ENCODE measurements around the gene PARP3.
A peak's percentile ranks its signal among the peaks of the same experiment; 100 is the strongest.

The PARP3 gene

GRCh38 chr3:51933471-51934138 lies 8.6 kb upstream of the PARP3 start:
- no peak for DNase-seq (ENCODE audit: low read depth in 4 of 4, low spot score in 1 of 4)

DNA sequence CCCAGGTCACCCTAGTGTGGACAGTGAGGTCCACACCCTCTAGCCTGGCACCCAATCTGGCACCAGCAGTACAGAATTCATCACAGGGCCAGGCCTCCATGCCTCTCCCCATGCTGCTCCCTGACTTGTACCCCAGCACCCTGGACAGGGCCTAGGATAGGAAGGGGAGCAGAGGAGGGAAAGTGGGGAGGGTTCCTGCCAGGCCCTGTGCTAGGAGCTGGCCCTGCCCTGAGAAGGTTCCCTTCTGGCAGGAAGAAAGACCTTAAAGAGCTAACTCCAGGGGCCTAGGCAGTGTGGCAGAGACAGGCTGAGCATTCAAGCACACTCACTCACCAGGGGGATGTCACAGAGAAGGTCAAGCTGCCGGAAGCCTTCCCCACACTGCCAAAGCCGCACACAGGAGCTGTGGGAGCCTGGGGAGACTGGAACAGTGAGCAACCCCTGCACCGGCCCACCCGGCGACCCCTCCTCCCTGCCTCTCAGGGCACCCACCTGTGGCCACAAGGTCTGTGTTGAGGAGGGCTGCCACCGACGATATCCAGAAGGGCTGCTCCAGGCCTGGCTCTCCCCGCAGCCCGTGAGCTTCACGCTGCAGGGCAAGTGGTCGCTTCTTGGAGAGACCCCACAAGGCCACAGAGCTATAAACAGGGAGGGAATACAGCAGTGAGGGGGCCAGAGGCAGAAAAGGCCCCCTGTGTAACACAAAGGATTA lies 7.9 kb upstream of the PARP3 start:
- no peak for DNase-seq (ENCODE audit: low read depth in 4 of 4, low spot score in 1 of 4)

DNA sequence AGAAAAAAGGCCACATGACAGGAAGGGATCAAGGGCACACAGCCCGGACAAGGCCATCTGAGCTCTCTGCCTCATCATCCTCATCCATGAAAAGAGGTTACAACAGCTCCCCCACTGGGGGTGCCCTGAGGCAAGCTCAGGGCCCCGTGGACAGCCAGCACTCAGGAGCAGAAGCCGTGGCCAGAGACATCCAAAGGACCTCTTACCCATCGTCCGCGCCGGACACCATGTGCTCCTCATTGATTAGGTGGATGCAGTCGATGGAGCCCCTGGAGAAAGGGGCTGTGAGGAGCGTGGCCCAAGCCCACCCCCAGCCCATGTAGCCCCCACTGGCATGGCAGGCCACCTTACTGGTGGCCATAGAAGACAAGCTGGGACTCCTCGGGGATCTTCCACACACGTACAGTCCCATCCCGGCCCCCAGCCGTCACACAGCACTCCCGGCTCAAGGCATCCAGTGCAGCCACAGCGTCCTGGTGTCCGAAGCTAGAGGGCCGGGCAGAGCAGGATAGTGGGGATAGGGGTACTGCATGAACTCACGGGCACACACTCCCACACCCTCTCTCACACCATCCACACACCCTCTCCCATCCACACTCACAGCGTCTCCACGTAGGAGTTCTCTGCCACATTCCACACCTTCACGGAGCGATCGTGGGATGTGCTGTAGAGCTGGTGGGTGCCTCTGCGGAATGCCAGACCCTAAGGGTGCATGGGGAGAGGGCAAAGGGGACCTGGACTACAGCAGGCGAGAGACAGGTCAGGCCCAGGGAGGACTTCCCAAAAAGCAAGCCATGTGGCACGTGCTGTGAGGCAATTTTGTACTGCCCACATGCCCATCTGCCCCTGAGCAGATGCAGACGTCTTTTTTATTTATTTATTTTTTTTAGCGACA lies 6.9 kb upstream of the PARP3 start:
- no peak for DNase-seq (ENCODE audit: low read depth in 4 of 4, low spot score in 1 of 4)

DNA sequence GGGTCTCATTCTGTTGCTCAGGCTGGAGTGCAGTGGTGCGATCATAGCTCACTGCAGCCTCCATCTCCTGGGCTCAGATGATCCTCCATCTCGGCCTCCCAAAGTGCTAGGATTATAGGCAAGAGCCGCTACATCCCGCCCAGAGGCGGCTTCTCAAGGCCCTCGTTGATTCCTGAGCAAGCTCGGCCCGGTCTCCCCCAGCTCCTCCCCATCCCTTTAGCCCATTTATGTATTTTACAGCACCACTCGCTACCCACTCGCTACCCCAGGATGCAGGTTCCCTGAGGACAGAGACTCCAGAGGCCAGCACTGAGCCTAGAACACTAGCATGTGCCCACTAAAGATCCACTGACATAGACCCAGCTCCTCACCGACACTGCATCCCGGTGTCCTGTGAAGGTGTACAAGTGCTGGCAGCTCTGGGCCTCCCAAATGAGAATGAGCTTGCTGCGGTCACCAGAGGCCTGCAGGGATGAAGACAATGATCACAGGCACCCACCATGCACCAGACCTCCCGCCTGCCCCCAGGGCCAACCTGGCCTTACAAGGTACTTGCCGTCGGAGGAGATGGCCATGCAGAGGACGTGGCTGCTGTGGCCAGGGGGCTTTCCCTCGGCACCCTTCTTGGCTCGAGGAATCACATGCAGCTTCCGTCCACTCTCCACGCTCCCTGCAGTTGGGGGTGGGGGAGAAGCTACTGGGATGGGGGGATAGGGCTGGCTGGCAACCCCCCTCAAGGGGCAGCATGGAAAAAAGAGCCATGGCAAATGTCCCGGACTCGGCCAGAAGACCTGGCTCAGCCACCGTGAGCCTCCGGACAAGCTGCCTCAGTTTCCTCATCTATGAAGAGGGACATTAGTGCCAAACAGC lies 6.0 kb upstream of the PARP3 start:
- DNase-seq (ENCODE audit: low read depth in 4 of 4, low spot score in 1 of 4) = no peak

DNA sequence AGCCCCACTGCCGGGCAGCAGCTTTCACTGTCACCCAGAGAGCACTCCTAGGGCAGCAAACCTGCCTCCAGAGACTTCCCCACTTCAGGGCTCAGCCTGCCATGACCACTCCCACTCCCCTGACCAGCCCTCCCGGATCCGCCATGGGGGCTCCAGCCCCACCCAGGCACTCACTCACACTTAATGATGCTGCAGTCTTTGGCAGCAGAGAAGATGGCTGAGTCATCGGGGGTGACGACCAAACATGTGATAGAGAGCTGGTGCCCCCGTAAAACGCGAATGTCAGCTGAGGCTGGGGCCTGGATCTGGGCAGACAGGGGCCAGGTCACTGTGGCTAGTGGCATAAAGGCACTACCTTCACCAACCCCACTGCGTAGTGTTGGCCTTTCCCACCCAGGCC lies 5.1 kb upstream of the PARP3 start:
- no peak for DNase-seq (ENCODE audit: low read depth in 4 of 4, low spot score in 1 of 4)

GRCh38 chr3:51937611-51938450 lies 4.3 kb upstream of the PARP3 start:
- no peak for DNase-seq (ENCODE audit: low read depth in 4 of 4, low spot score in 1 of 4)

GRCh38 chr3:51938780-51939425 lies 3.3 kb upstream of the PARP3 start:
- no peak for DNase-seq (ENCODE audit: low read depth in 4 of 4, low spot score in 1 of 4)

- DNase-seq (ENCODE audit: low read depth in 4 of 4, low spot score in 1 of 4) = no peak
Observed at GRCh38 chr3:51940648-51941462, 1.3 kb upstream of the PARP3 start.

GRCh38 chr3:51941463-51941797 lies 733 bp upstream of the PARP3 start:
- DNase-seq (ENCODE audit: low read depth in 4 of 4, low spot score in 1 of 4) = no peak

DNA sequence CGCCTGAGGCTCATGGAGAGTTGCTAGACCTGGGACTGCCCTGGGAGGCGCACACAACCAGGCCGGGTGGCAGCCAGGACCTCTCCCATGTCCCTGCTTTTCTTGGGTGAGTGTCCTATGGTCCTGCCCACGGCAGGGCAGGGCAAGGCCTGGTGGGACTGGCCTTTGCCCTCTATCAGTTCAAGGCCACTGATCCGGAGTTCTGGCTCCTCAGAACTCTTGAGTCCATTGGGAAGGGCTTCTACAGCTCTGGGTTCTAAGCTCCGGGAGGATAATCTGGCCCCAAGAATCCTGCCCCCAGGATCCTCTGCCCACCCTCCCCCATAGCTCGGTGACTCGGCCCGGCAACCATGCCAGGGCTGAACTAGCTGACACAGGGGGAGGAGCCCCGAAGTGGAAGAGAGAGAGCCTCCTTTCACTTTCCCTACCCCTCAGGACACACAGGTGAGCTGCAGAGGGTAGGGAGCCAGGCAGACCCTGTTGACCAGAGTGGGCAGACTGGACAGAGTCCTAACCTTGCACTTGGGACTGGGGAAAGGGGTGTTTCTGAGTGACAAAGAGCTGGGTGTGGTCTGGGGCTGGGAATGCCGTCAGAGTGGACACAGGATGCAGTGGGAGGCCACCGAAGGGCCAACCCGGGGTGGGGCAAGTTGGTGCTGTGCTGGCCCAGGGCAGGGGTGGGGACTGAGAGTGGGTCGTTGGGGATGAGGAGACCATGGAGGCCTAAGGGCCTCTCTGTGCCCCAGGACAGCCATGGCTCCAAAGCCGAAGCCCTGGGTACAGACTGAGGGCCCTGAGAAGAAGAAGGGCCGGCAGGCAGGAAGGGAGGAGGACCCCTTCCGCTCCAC lies 664 bp downstream of the PARP3 start:
- DNase-seq (ENCODE audit: low read depth in 4 of 4, low spot score in 1 of 4) = peak in 1 of 4 experiments; percentile 57

DNA sequence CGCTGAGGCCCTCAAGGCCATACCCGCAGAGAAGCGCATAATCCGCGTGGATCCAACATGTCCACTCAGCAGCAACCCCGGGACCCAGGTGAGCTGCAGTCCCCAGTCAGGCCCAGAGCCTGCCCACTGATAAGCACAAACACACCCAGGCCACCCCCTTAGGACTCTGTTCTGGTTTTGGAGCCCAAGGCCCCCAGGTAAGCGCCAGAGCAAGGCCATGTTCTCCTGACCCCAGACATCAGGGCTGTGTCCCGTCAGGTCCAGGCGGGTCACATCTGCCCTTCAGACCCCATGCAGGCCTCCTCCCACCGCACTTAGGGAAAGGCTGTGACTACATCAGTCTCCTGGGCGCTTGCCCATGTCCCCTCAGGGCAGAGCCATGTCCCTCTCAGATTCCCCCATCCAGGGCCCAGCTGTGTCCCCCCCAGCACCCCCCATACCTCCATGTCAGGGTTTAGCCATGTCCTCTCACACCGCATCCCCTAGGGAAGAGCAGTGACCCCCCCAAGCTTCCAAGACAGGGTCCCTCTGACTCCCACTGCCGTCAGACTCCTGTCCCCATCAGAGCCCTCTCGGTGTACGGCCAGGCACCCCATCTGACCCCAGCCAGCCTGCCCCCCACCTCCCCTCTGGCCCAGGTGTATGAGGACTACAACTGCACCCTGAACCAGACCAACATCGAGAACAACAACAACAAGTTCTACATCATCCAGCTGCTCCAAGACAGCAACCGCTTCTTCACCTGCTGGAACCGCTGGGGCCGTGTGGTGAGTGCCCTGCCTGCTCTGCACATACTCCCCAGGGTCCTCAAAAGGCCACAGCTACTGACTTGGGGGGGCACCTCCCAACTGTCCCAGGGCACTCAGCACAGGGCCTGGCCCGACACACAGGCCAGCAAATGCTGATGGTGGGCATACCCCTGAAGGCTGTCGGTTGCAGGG lies 1.6 kb downstream of the PARP3 start:
- no peak for DNase-seq (ENCODE audit: low read depth in 4 of 4, low spot score in 1 of 4)

- no peak for DNase-seq (ENCODE audit: low read depth in 4 of 4, low spot score in 1 of 4)
Observed at GRCh38 chr3:51944451-51945021, 2.4 kb downstream of the PARP3 start.

DNA sequence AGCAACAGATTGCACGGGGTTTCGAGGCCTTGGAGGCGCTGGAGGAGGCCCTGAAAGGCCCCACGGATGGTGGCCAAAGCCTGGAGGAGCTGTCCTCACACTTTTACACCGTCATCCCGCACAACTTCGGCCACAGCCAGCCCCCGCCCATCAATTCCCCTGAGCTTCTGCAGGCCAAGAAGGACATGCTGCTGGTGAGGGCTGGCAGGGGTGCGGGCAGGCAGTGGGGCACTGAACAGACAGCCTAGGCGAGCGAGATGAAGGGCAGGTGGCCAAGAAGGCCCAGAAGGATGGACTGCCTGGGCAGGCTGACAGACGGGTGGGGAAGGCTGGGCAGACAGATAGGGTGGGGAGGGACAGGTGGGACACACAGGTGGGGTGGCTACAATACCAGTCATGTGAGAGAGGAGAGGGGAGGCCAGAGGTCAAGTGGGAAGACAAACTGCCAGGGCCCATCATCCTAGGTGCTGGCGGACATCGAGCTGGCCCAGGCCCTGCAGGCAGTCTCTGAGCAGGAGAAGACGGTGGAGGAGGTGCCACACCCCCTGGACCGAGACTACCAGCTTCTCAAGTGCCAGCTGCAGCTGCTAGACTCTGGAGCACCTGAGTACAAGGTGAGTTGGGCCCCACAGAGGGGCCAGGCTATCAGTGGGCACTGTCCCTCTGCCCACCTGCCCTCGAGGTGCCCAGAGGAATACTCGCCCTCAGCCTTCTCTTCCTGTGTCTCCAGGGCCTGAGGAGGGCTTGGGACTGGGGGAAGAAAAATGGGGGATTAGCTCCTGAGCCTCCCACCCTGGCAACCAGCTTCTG lies 3.1 kb downstream of the PARP3 start:
- no peak for DNase-seq (ENCODE audit: low read depth in 4 of 4, low spot score in 1 of 4)

- DNase-seq (ENCODE audit: low read depth in 4 of 4, low spot score in 1 of 4) = no peak
Observed at GRCh38 chr3:51945926-51946705, 4.0 kb downstream of the PARP3 start.

GRCh38 chr3:51946796-51947195 lies 4.6 kb downstream of the PARP3 start:
- DNase-seq (ENCODE audit: low read depth in 4 of 4, low spot score in 1 of 4) = no peak

Measured in stimulated activated CD4-positive, alpha-beta T cell treated with anti-CD3 and anti-CD28 coated beads, Interleukin-1b, Interleukin-23, amount 100 ng/mL, for 24 hours (primary cell).